Bronchial epithelial cell (primary cell): ENCODE results near the gene MAD2L2. TPM values are rescaled to one million over a fixed set of nuclear protein-coding genes. Genes with fewer than 3 reads are reported as not detected.

Source experiments
- DNase-seq: peaks from one replicate; pipeline ENCODE4 v3.0.0-alpha.2; 2010; ENCODE audit warnings: low read depth
- FAIRE-seq: peaks from 2 replicates; lab custom pipeline; 2011; peaks lifted over from hg19 to GRCh38; lab: Jason Lieb, UNC
- H3K27me3 ChIP-seq: 2 replicates; pipeline ENCODE4 v1.5.1; 2011; ENCODE audit warnings: low read length; ENCODE audit not compliant: control insufficient read depth, insufficient read depth
- H3K36me3 ChIP-seq: 2 replicates; pipeline ENCODE4 v1.5.1; 2011; ENCODE audit warnings: low read length; ENCODE audit not compliant: control insufficient read depth, insufficient read depth
- H3K4me3 ChIP-seq: 2 replicates; pipeline ENCODE4 v1.5.1; 2011; ENCODE audit warnings: mild to moderate bottlenecking, low read depth, low read length, control low read depth
- CTCF ChIP-seq: IDR thresholded peaks from 2 replicates; pipeline ENCODE4 v1.5.1; 2011; ENCODE audit warnings: mild to moderate bottlenecking, moderate library complexity, low read length, control low read depth, inconsistent platforms; ENCODE audit not compliant: insufficient read depth, severe bottlenecking
- total RNA-seq: library from RNA; depleted of rRNA; stranded (reverse); fragments of >200 nt; gene quantifications from 2 replicates; pipeline ENCODE4 v1.2.1, GENCODE V29; 2014

The MAD2L2 gene
- total RNA-seq, 1 donor from 2014 or later, result 44.5 TPM

GRCh38 chr1:11708554-11709350 lies 27.8 kb upstream of the MAD2L2 start:
- no peak for FAIRE-seq
- H3K27me3 ChIP-seq, result peaks cover 10% of the 10 kb centered on the region
- H3K36me3 ChIP-seq, result no peaks in the 10 kb centered on the region
- DNase-seq, result no peak
- TF ChIP-seq CTCF, result no peak
- H3K4me3 ChIP-seq, result no peak overlapping the region

- no peak for DNase-seq
- no peak for FAIRE-seq
- no peak for TF ChIP-seq CTCF
- Histone ChIP-seq H3K27me3 (peaks cover 11% of the 10 kb centered on the region), H3K4me3 (no peak overlapping the region), H3K36me3 (no peaks in the 10 kb centered on the region)
Observed at GRCh38 chr1:11707621-11708276, 26.8 kb upstream of the MAD2L2 start.

- FAIRE-seq (no peak), DNase-seq (no peak)
- TF ChIP-seq CTCF, result no peak
- H3K27me3 ChIP-seq, result peaks cover 15% of the 10 kb centered on the region
- H3K4me3 ChIP-seq, result no peak overlapping the region
- H3K36me3 ChIP-seq, result no peaks in the 10 kb centered on the region
Observed at GRCh38 chr1:11706292-11706691, 25.3 kb upstream of the MAD2L2 start.

- Histone ChIP-seq H3K4me3 (no peak overlapping the region), H3K36me3 (no peaks in the 10 kb centered on the region), H3K27me3 (peaks cover 22% of the 10 kb centered on the region)
- no peak for TF ChIP-seq CTCF
- FAIRE-seq, result peak; percentile 52
- DNase-seq, result no peak
Observed at GRCh38 chr1:11705596-11705995, 24.6 kb upstream of the MAD2L2 start.

GRCh38 chr1:11704691-11705475 lies 23.9 kb upstream of the MAD2L2 start:
- no peaks in the 10 kb centered on the region for H3K36me3 ChIP-seq
- FAIRE-seq (no peak), DNase-seq (no peak)
- no peak for TF ChIP-seq CTCF
- no peak overlapping the region for H3K4me3 ChIP-seq
- H3K27me3 ChIP-seq, result peaks cover 22% of the 10 kb centered on the region
